ENCODE results near the gene MNT.

The MNT gene

GRCh38 chr17:2363851-2364762 is 36.8 kb downstream of the MNT start:
- no peaks in the 10 kb centered on the region for H3K27me3 ChIP-seq (ENCODE audit: control insufficient read depth, insufficient read depth, low read length)
- H3K9ac ChIP-seq (ENCODE audit: low read depth, low read length) = no peak overlapping the region
- H3K4me3 ChIP-seq (ENCODE audit: low read length) = no peak overlapping the region
- no peak overlapping the region for H3K4me2 ChIP-seq (ENCODE audit: low read length)
- H3K4me1 ChIP-seq (ENCODE audit: control insufficient read depth, insufficient read depth, low read length) = peaks cover 11% of the 10 kb centered on the region
- peaks cover 21% of the 10 kb centered on the region for H3K36me3 ChIP-seq (ENCODE audit: insufficient read depth, low read length)
- no peaks in the 10 kb centered on the region for H3K9me3 ChIP-seq (replicated peaks; ENCODE audit: low read length)

- no peak overlapping the region for H3K4me3 ChIP-seq (ENCODE audit: low read length)
- H3K9ac ChIP-seq (ENCODE audit: low read depth, low read length) = no peak overlapping the region
- H3K36me3 ChIP-seq (ENCODE audit: insufficient read depth, low read length) = peaks cover 21% of the 10 kb centered on the region
- no peak overlapping the region for H3K4me2 ChIP-seq (ENCODE audit: low read length)
- H3K4me1 ChIP-seq (ENCODE audit: control insufficient read depth, insufficient read depth, low read length) = peaks cover 17% of the 10 kb centered on the region
- no peaks in the 10 kb centered on the region for H3K27me3 ChIP-seq (ENCODE audit: control insufficient read depth, insufficient read depth, low read length)
- no peaks in the 10 kb centered on the region for H3K9me3 ChIP-seq (replicated peaks; ENCODE audit: low read length)
Measured at GRCh38 chr17:2363318-2363717, 37.5 kb downstream of the MNT start.

GRCh38 chr17:2362881-2363280 is 38.0 kb downstream of the MNT start:
- no peaks in the 10 kb centered on the region for H3K9me3 ChIP-seq (replicated peaks; ENCODE audit: low read length)
- H3K36me3 ChIP-seq (ENCODE audit: insufficient read depth, low read length) = peaks cover 22% of the 10 kb centered on the region
- no peak overlapping the region for H3K4me3 ChIP-seq (ENCODE audit: low read length)
- H3K4me2 ChIP-seq (ENCODE audit: low read length) = no peak overlapping the region
- no peaks in the 10 kb centered on the region for H3K27me3 ChIP-seq (ENCODE audit: control insufficient read depth, insufficient read depth, low read length)
- no peak overlapping the region for H3K9ac ChIP-seq (ENCODE audit: low read depth, low read length)
- H3K4me1 ChIP-seq (ENCODE audit: control insufficient read depth, insufficient read depth, low read length) = peaks cover 17% of the 10 kb centered on the region

- Histone ChIP-seq H3K27me3 (ENCODE audit: control insufficient read depth, insufficient read depth, low read length) (no peaks in the 10 kb centered on the region), H3K4me3 (ENCODE audit: low read length) (no peak overlapping the region), H3K36me3 (ENCODE audit: insufficient read depth, low read length) (peaks cover 25% of the 10 kb centered on the region), H3K4me1 (ENCODE audit: control insufficient read depth, insufficient read depth, low read length) (peaks cover 17% of the 10 kb centered on the region), H3K9me3 (replicated peaks; ENCODE audit: low read length) (no peaks in the 10 kb centered on the region), H3K9ac (ENCODE audit: low read depth, low read length) (no peak overlapping the region), H3K4me2 (ENCODE audit: low read length) (no peak overlapping the region)
Measured at GRCh38 chr17:2362416-2362815, 38.4 kb downstream of the MNT start.

GRCh38 chr17:2362016-2362415 is 38.8 kb downstream of the MNT start:
- Histone ChIP-seq H3K9ac (ENCODE audit: low read depth, low read length) (no peak overlapping the region), H3K4me2 (ENCODE audit: low read length) (no peak overlapping the region), H3K4me3 (ENCODE audit: low read length) (no peak overlapping the region), H3K4me1 (ENCODE audit: control insufficient read depth, insufficient read depth, low read length) (peaks cover 17% of the 10 kb centered on the region), H3K36me3 (ENCODE audit: insufficient read depth, low read length) (peaks cover 25% of the 10 kb centered on the region), H3K9me3 (replicated peaks; ENCODE audit: low read length) (no peaks in the 10 kb centered on the region), H3K27me3 (ENCODE audit: control insufficient read depth, insufficient read depth, low read length) (no peaks in the 10 kb centered on the region)

- H3K27me3 ChIP-seq (ENCODE audit: control insufficient read depth, insufficient read depth, low read length) = no peaks in the 10 kb centered on the region
- no peak overlapping the region for H3K4me2 ChIP-seq (ENCODE audit: low read length)
- H3K9me3 ChIP-seq (replicated peaks; ENCODE audit: low read length) = no peaks in the 10 kb centered on the region
- H3K36me3 ChIP-seq (ENCODE audit: insufficient read depth, low read length) = peaks cover 20% of the 10 kb centered on the region
- peaks cover 17% of the 10 kb centered on the region for H3K4me1 ChIP-seq (ENCODE audit: control insufficient read depth, insufficient read depth, low read length)
- H3K4me3 ChIP-seq (ENCODE audit: low read length) = no peak overlapping the region
- H3K9ac ChIP-seq (ENCODE audit: low read depth, low read length) = no peak overlapping the region
Measured at GRCh38 chr17:2361010-2361760, 39.7 kb downstream of the MNT start.

GRCh38 chr17:2357931-2358434 is 42.9 kb downstream of the MNT start:
- no peaks in the 10 kb centered on the region for H3K9me3 ChIP-seq (replicated peaks; ENCODE audit: low read length)
- H3K9ac ChIP-seq (ENCODE audit: low read depth, low read length) = no peak overlapping the region
- no peak overlapping the region for H3K4me2 ChIP-seq (ENCODE audit: low read length)
- peaks cover 17% of the 10 kb centered on the region for H3K4me1 ChIP-seq (ENCODE audit: control insufficient read depth, insufficient read depth, low read length)
- H3K27me3 ChIP-seq (ENCODE audit: control insufficient read depth, insufficient read depth, low read length) = no peaks in the 10 kb centered on the region
- H3K36me3 ChIP-seq (ENCODE audit: insufficient read depth, low read length) = peaks cover 6% of the 10 kb centered on the region
- no peak overlapping the region for H3K4me3 ChIP-seq (ENCODE audit: low read length)

- Histone ChIP-seq H3K9ac (ENCODE audit: low read depth, low read length) (no peak overlapping the region), H3K4me2 (ENCODE audit: low read length) (no peak overlapping the region), H3K27me3 (ENCODE audit: control insufficient read depth, insufficient read depth, low read length) (no peaks in the 10 kb centered on the region), H3K36me3 (ENCODE audit: insufficient read depth, low read length) (peaks cover 4% of the 10 kb centered on the region), H3K4me1 (ENCODE audit: control insufficient read depth, insufficient read depth, low read length) (peaks cover 17% of the 10 kb centered on the region), H3K9me3 (replicated peaks; ENCODE audit: low read length) (no peaks in the 10 kb centered on the region), H3K4me3 (ENCODE audit: low read length) (no peak overlapping the region)
Measured at GRCh38 chr17:2357237-2357636, 43.6 kb downstream of the MNT start.

- H3K9me3 ChIP-seq (replicated peaks; ENCODE audit: low read length) = no peaks in the 10 kb centered on the region
- no peak overlapping the region for H3K4me3 ChIP-seq (ENCODE audit: low read length)
- H3K27me3 ChIP-seq (ENCODE audit: control insufficient read depth, insufficient read depth, low read length) = no peaks in the 10 kb centered on the region
- H3K36me3 ChIP-seq (ENCODE audit: insufficient read depth, low read length) = peaks cover 4% of the 10 kb centered on the region
- peaks cover 9% of the 10 kb centered on the region for H3K4me1 ChIP-seq (ENCODE audit: control insufficient read depth, insufficient read depth, low read length)
- no peak overlapping the region for H3K4me2 ChIP-seq (ENCODE audit: low read length)
- no peak overlapping the region for H3K9ac ChIP-seq (ENCODE audit: low read depth, low read length)
Measured at GRCh38 chr17:2354311-2354710, 46.5 kb downstream of the MNT start.

GRCh38 chr17:2351269-2351668 is 49.6 kb downstream of the MNT start:
- Histone ChIP-seq H3K4me3 (ENCODE audit: low read length) (no peak overlapping the region), H3K4me1 (ENCODE audit: control insufficient read depth, insufficient read depth, low read length) (peaks cover 8% of the 10 kb centered on the region), H3K9ac (ENCODE audit: low read depth, low read length) (no peak overlapping the region), H3K9me3 (replicated peaks; ENCODE audit: low read length) (no peaks in the 10 kb centered on the region), H3K27me3 (ENCODE audit: control insufficient read depth, insufficient read depth, low read length) (no peaks in the 10 kb centered on the region), H3K36me3 (ENCODE audit: insufficient read depth, low read length) (no peaks in the 10 kb centered on the region), H3K4me2 (ENCODE audit: low read length) (no peak overlapping the region)

- Histone ChIP-seq H3K36me3 (ENCODE audit: insufficient read depth, low read length) (peaks cover 8% of the 10 kb centered on the region), H3K4me2 (ENCODE audit: low read length) (no peak overlapping the region), H3K9ac (ENCODE audit: low read depth, low read length) (no peak overlapping the region), H3K9me3 (replicated peaks; ENCODE audit: low read length) (no peaks in the 10 kb centered on the region), H3K27me3 (ENCODE audit: control insufficient read depth, insufficient read depth, low read length) (no peaks in the 10 kb centered on the region), H3K4me3 (ENCODE audit: low read length) (no peak overlapping the region), H3K4me1 (ENCODE audit: control insufficient read depth, insufficient read depth, low read length) (peaks cover 8% of the 10 kb centered on the region)
Measured at GRCh38 chr17:2347805-2348685, 52.8 kb downstream of the MNT start.

Measured in skeletal muscle satellite cell (primary cell).